GM18907 (cell line): Measurements from ENCODE around the gene TBC1D25.

Source experiments
- ATAC-seq: cut with Tn5 transposase; IDR thresholded peaks from one replicate; pipeline ENCODE4 v1.9.1; 2021; ENCODE audit warnings: mild to moderate bottlenecking, moderate library complexity; ENCODE audit not compliant: unreplicated experiment

The TBC1D25 gene

GRCh38 chrX:48559636-48560035 is 20.1 kb downstream of the TBC1D25 start:
- no peak for ATAC-seq

- no peak for ATAC-seq
These were observed 20.5 kb downstream of the TBC1D25 start for GRCh38 chrX:48560056-48560455.

- no peak for ATAC-seq
These were observed 21.2 kb downstream of the TBC1D25 start for GRCh38 chrX:48560681-48561080.

GRCh38 chrX:48569958-48570357 is 30.4 kb downstream of the TBC1D25 start:
- ATAC-seq: peak; percentile 34

- no peak for ATAC-seq
These were observed 34.3 kb downstream of the TBC1D25 start for GRCh38 chrX:48573690-48574269.

- ATAC-seq: peak; percentile 89
These were observed 35.1 kb downstream of the TBC1D25 start, which contains the start of gene RBM3 for GRCh38 chrX:48574270-48575266. Gene RBM3, plus strand, starts transcription at chrX:48574484. Its CDS starts 697 bp downstream, at chrX:48575181.

GRCh38 chrX:48575642-48576041 is 36.1 kb downstream of the TBC1D25 start:
- ATAC-seq: no peak

- ATAC-seq: no peak
These were observed 36.6 kb downstream of the TBC1D25 start for GRCh38 chrX:48576108-48576507.

- no peak for ATAC-seq
These were observed 39.2 kb downstream of the TBC1D25 start for GRCh38 chrX:48578661-48579128.

GRCh38 chrX:48579259-48579658 is 39.7 kb downstream of the TBC1D25 start:
- no peak for ATAC-seq

- no peak for ATAC-seq
These were observed 41.1 kb downstream of the TBC1D25 start for GRCh38 chrX:48580662-48581061.

GRCh38 chrX:48584698-48585097 is 45.2 kb downstream of the TBC1D25 start:
- ATAC-seq: no peak

GRCh38 chrX:48589482-48590162 is 50.1 kb downstream of the TBC1D25 start:
- ATAC-seq: no peak

GRCh38 chrX:48590203-48591103 is 50.9 kb downstream of the TBC1D25 start:
- ATAC-seq: no peak

GRCh38 chrX:48591255-48591791 is 51.8 kb downstream of the TBC1D25 start:
- ATAC-seq: no peak

- no peak for ATAC-seq
These were observed 53.5 kb downstream of the TBC1D25 start for GRCh38 chrX:48592971-48593370.

- no peak for ATAC-seq
These were observed 56.4 kb downstream of the TBC1D25 start for GRCh38 chrX:48595929-48596328.

GRCh38 chrX:48597353-48598264 is 58.1 kb downstream of the TBC1D25 start, which contains the start of gene WDR13:
Gene WDR13, plus strand, starts transcription at chrX:48597492. Its CDS starts 505 bp downstream, at chrX:48597997.
- ATAC-seq: peak; percentile 68

GRCh38 chrX:48598614-48599013 is 59.1 kb downstream of the TBC1D25 start:
- no peak for ATAC-seq
